Naive B cell (primary cell): ENCODE data around the gene RAB2B. TPM values are rescaled to one million over a fixed set of nuclear protein-coding genes. Genes with fewer than 3 reads are reported as not detected.
"Not testable (repeated sequence)": the region's sequence is repeated elsewhere in the genome, so short reads cannot be mapped to it uniquely, and the experiment has no call there.

Experiments
- ATAC-seq, 2 donors: fragments of 150-1000 bp; cut with Tn5 transposase; 2 replicates each; pipeline ENCODE4 v1.10.0; 2021; ENCODE audit warnings: low read depth in 2 of 2, mild to moderate bottlenecking in 2 of 2, moderate library complexity in 2 of 2
- DNase-seq: peaks from one replicate; pipeline ENCODE4 v3.0.0; 2022
- H3K27ac Mint-ChIP-seq, 6 donors: one replicate each; pipeline ENCODE4 v1.8.0; 2020 to 2022; ENCODE audit warnings: mild to moderate bottlenecking in 6 of 6, mixed read lengths in 6 of 6, moderate library complexity in 5 of 6, inconsistent platforms in 2 of 6
- H3K27me3 Mint-ChIP-seq, 3 donors: one replicate each; pipeline ENCODE4 v1.8.0; 2021 to 2022; ENCODE audit warnings: mixed read lengths in 3 of 3, mild to moderate bottlenecking in 1 of 3
- H3K36me3 Mint-ChIP-seq, 2 donors: one replicate each; pipeline ENCODE4 v1.8.0; 2020 to 2022; ENCODE audit warnings: mixed read lengths in 2 of 2, inconsistent platforms in 1 of 2, mild to moderate bottlenecking in 1 of 2
- H3K4me1 Mint-ChIP-seq, 3 donors: one replicate each; pipeline ENCODE4 v1.8.0; 2020 to 2022; ENCODE audit warnings: mixed read lengths in 3 of 3, inconsistent platforms in 1 of 3, mild to moderate bottlenecking in 1 of 3, moderate library complexity in 1 of 3
- H3K4me3 Mint-ChIP-seq, 8 donors: one replicate each; pipeline ENCODE4 v1.8.0; 2020 to 2022; ENCODE audit warnings: mild to moderate bottlenecking in 8 of 8, mixed read lengths in 8 of 8, moderate library complexity in 8 of 8, inconsistent platforms in 2 of 8
- H3K9me3 Mint-ChIP-seq, 7 donors: one replicate each; pipeline ENCODE4 v1.8.0; 2020 to 2022; ENCODE audit warnings: mixed read lengths in 7 of 7, mild to moderate bottlenecking in 5 of 7, inconsistent platforms in 2 of 7, moderate library complexity in 1 of 7
- polyA plus RNA-seq, 6 donors: library from polyadenylated mRNA; unstranded; fragments of 300-500 nt; fragmentation: Illumina TruSeq; gene quantifications; one replicate each; pipeline ENCODE4 v1.2.3, GENCODE V29; 2021; ENCODE audit warnings: low read depth in 6 of 6

Gene RAB2B
- polyA plus RNA-seq, 6 donors from 2014 or later = 11.6 to 16.9 (median 15.0) TPM

DNA sequence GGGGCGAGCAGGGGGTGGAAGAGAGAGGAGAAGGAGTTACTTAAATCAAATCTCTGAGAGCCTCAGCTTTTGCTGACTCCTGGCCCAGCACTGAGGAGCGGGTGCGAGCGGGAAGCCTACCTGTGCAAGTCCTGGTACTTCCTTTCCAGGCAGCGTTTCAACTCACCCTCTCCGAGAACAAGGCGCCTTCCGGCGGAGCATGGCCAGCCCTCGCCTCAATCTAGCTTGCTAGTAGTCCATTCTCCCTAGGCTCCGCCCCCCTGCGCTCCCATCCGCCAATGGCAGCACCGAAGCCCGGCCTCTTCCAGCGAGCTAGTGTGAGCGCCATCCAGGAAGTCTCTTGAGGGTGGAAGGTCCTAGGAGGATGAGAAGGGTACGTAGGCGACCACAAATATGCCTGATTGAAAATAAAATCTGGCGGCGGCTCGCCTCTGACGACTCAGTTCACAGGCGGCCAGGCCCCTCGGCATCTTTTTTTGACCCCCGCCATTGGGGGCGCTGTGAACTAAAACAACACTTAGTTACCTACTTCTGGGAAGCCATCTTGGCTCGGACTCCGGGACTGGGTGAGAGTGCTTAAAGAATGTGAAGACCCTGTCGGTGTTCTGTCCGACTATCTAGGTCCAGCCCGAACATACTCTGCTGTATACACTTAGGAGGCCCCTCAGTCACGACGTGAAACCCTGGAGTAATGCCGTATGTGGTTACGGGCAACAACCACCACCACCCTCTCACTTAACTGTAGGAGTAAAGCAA lies 20.7 kb downstream of the RAB2B start, which contains the start of gene CHD8:
Gene CHD8 (minus strand): TSS at position 212 of the 756 bp plus-strand sequence. CDS start 24,480 bp downstream, outside the sequence.
- Mint-ChIP-seq H3K36me3 (peaks cover 0 to 14% of the 10 kb centered on the region in 2 donors), H3K27me3 (no peaks in the 10 kb centered on the region), H3K4me1 (peaks cover 34 to 37% (median 35%) of the 10 kb centered on the region in 3 donors), H3K4me3 (peak within 1 kb of the TSS; percentile 91 to 99 (median 98)), H3K27ac (peak within 1 kb of the TSS; percentile 97 to 99 (median 98)), H3K9me3 (no peaks in the 10 kb centered on the region)
- DNase-seq (peak; percentile 99), ATAC-seq (peak; percentile 91 to 92)

- DNase-seq (no peak), ATAC-seq (peak; percentile 7)
- H3K4me1 Mint-ChIP-seq = peaks cover 35 to 37% (median 36%) of the 10 kb centered on the region in 3 donors
- peaks cover 0 to 12% of the 10 kb centered on the region in 2 donors for H3K36me3 Mint-ChIP-seq
- H3K4me3 Mint-ChIP-seq = peak overlapping the region; percentile 91 to 99 (median 98)
- H3K27me3 Mint-ChIP-seq = no peaks in the 10 kb centered on the region
- H3K27ac Mint-ChIP-seq = peak overlapping the region; percentile 85 to 99 (median 98)
- H3K9me3 Mint-ChIP-seq = no peaks in the 10 kb centered on the region
Observed at GRCh38 chr14:21455592-21455911, 21.2 kb downstream of the RAB2B start.

- ATAC-seq (no peak), DNase-seq (no peak)
- H3K27me3 Mint-ChIP-seq = no peaks in the 10 kb centered on the region
- peaks cover 39 to 42% (median 41%) of the 10 kb centered on the region in 3 donors for H3K4me1 Mint-ChIP-seq
- H3K9me3 Mint-ChIP-seq = no peaks in the 10 kb centered on the region
- H3K27ac Mint-ChIP-seq = peak overlapping the region in 5 of 6 donors; percentile 85 to 99 (median 99)
- H3K4me3 Mint-ChIP-seq = peak overlapping the region; percentile 91 to 99 (median 98)
- peaks cover 0 to 10% of the 10 kb centered on the region in 2 donors for H3K36me3 Mint-ChIP-seq
Observed at GRCh38 chr14:21454843-21455544, 21.8 kb downstream of the RAB2B start.

GRCh38 chr14:21449899-21450216 lies 26.9 kb downstream of the RAB2B start:
- ATAC-seq = no peak
- H3K4me1 Mint-ChIP-seq = peaks cover 36 to 46% (median 38%) of the 10 kb centered on the region in 3 donors
- H3K27me3 Mint-ChIP-seq = no peaks in the 10 kb centered on the region
- H3K9me3 Mint-ChIP-seq = no peaks in the 10 kb centered on the region
- H3K4me3 Mint-ChIP-seq = no peak overlapping the region
- H3K36me3 Mint-ChIP-seq = peaks cover 0 to 6% of the 10 kb centered on the region in 2 donors
- DNase-seq = no peak
- peak overlapping the region in 1 of 6 donors; percentile 50 for H3K27ac Mint-ChIP-seq

GRCh38 chr14:21442657-21443056 lies 34.1 kb downstream of the RAB2B start:
- not testable (repeated sequence) for ATAC-seq, H3K4me3 Mint-ChIP-seq, H3K36me3 Mint-ChIP-seq, H3K27me3 Mint-ChIP-seq, DNase-seq, H3K9me3 Mint-ChIP-seq
- Mint-ChIP-seq H3K27ac (peak overlapping the region in 1 of 6 donors; percentile 91), H3K4me1 (peaks cover 38 to 43% (median 40%) of the 10 kb centered on the region in 3 donors)

GRCh38 chr14:21440859-21441258 lies 35.9 kb downstream of the RAB2B start:
- no peaks in the 10 kb centered on the region for H3K9me3 Mint-ChIP-seq
- DNase-seq = no peak
- peak overlapping the region in 1 of 6 donors; percentile 93 for H3K27ac Mint-ChIP-seq
- H3K4me1 Mint-ChIP-seq = peaks cover 40 to 56% (median 47%) of the 10 kb centered on the region in 3 donors
- H3K27me3 Mint-ChIP-seq = no peaks in the 10 kb centered on the region
- no peaks in the 10 kb centered on the region for H3K36me3 Mint-ChIP-seq
- no peak for ATAC-seq
- peak overlapping the region in 1 of 8 donors; percentile 18 for H3K4me3 Mint-ChIP-seq

DNA sequence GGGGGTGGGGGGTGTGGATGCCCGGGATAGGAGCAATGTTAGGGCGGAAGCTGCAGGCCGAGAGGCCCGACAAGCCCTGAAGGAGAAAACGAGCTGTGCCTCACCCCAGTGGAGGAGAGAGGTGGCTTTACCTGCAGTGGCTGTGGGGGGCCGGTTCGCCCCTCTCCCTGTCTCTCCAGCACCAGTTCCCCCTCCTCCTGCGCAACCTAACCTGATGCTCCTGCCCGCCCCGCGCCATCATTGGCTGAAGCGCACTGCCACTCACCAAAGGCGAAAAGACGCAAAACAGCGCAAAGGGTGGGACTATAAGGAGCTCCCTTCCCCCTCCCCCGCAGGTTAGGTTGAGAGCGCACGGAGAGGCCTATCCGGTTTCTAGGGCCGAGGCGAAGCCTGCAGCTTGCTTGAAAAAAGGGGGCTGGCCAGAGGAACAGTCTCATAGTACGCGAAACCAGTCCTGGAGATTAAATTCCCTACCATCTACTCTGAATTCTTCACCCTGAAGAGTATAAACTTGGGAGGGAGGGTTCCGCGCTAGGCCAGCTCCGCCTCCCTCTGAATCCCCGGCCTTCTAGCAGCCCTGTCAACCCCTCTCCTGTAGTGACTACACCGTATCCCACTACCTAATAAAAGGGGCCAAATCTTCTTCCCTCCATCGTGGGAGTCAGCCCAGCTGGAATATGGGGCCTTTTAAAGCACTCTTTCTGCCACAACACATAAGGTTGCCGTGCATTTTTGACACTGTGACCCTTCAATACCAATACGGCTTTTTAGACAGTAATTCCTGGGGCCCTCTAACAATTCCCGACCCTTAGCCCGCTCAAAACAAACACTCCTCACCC lies 39.5 kb downstream of the RAB2B start:
- Mint-ChIP-seq H3K4me1 (peaks cover 48 to 73% (median 61%) of the 10 kb centered on the region in 3 donors), H3K9me3 (no peaks in the 10 kb centered on the region), H3K4me3 (peak overlapping the region; percentile 86 to 98 (median 96)), H3K36me3 (no peaks in the 10 kb centered on the region), H3K27me3 (no peaks in the 10 kb centered on the region), H3K27ac (peak overlapping the region; percentile 93 to 98 (median 98))
- peak; percentile 99 for DNase-seq
- peak; percentile 97 to 98 for ATAC-seq

- DNase-seq = no peak
- peak in 1 of 2 donors; percentile 15 for ATAC-seq
Observed at GRCh38 chr14:21436567-21437062, 40.1 kb downstream of the RAB2B start.

GRCh38 chr14:21431126-21431525 lies 45.6 kb downstream of the RAB2B start:
- DNase-seq = no peak
- no peak overlapping the region for H3K27ac Mint-ChIP-seq
- no peak overlapping the region for H3K4me3 Mint-ChIP-seq
- no peaks in the 10 kb centered on the region for H3K9me3 Mint-ChIP-seq
- H3K36me3 Mint-ChIP-seq = peaks cover 13 to 17% of the 10 kb centered on the region in 2 donors
- peaks cover 31 to 37% (median 31%) of the 10 kb centered on the region in 3 donors for H3K4me1 Mint-ChIP-seq
- H3K27me3 Mint-ChIP-seq = no peaks in the 10 kb centered on the region
- no peak for ATAC-seq

More at GRCh38 chr14:21436567-21437062, 40.1 kb downstream of the RAB2B start:
- H3K27ac Mint-ChIP-seq = peak overlapping the region; percentile 93 to 98 (median 98)
- no peaks in the 10 kb centered on the region for H3K36me3 Mint-ChIP-seq
- no peaks in the 10 kb centered on the region for H3K9me3 Mint-ChIP-seq
- peaks cover 44 to 73% (median 59%) of the 10 kb centered on the region in 3 donors for H3K4me1 Mint-ChIP-seq
- no peaks in the 10 kb centered on the region for H3K27me3 Mint-ChIP-seq
- peak overlapping the region; percentile 86 to 98 (median 96) for H3K4me3 Mint-ChIP-seq

- no peak for ATAC-seq
- Mint-ChIP-seq H3K27me3 (no peaks in the 10 kb centered on the region), H3K36me3 (peaks cover 16 to 22% of the 10 kb centered on the region in 2 donors), H3K4me3 (no peak overlapping the region), H3K27ac (peak overlapping the region in 2 of 6 donors; percentile 69 to 79), H3K9me3 (no peaks in the 10 kb centered on the region), H3K4me1 (peaks cover 14 to 20% (median 17%) of the 10 kb centered on the region in 3 donors)
- no peak for DNase-seq
Observed at GRCh38 chr14:21428930-21429329, 47.8 kb downstream of the RAB2B start.

DNA sequence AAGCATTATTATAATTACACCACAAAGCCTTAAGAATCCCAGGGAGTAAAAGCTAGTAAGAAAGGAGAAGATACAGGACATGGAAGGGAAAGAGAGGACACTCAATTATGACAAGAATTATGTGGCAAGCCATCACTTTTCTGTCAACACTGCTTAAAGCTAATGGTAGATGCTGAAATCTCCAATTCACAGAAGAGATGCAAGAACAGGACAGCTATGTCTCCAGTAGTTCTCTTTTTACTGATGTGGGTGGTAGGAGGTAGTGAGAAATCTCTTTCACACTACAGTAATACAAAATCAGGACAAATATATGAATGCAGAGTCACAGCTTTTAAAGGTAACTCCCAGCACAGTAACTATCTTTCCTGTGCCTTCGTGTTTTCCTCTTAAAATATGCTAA lies 50.1 kb downstream of the RAB2B start:
- peaks cover 5 to 12% (median 6%) of the 10 kb centered on the region in 3 donors for H3K4me1 Mint-ChIP-seq
- ATAC-seq (no peak), DNase-seq (no peak)
- peaks cover 17 to 22% of the 10 kb centered on the region in 2 donors for H3K36me3 Mint-ChIP-seq
- H3K9me3 Mint-ChIP-seq = no peaks in the 10 kb centered on the region
- no peak overlapping the region for H3K4me3 Mint-ChIP-seq
- no peak overlapping the region for H3K27ac Mint-ChIP-seq
- no peaks in the 10 kb centered on the region for H3K27me3 Mint-ChIP-seq

GRCh38 chr14:21419528-21419927 lies 57.2 kb downstream of the RAB2B start:
- ATAC-seq (no peak), DNase-seq (no peak)
- no peak overlapping the region for H3K4me3 Mint-ChIP-seq
- no peaks in the 10 kb centered on the region for H3K27me3 Mint-ChIP-seq
- H3K4me1 Mint-ChIP-seq = no peaks in the 10 kb centered on the region
- H3K9me3 Mint-ChIP-seq = no peaks in the 10 kb centered on the region
- peak overlapping the region in 2 of 6 donors; percentile 41 to 47 for H3K27ac Mint-ChIP-seq
- peaks cover 7 to 18% of the 10 kb centered on the region in 2 donors for H3K36me3 Mint-ChIP-seq

DNA sequence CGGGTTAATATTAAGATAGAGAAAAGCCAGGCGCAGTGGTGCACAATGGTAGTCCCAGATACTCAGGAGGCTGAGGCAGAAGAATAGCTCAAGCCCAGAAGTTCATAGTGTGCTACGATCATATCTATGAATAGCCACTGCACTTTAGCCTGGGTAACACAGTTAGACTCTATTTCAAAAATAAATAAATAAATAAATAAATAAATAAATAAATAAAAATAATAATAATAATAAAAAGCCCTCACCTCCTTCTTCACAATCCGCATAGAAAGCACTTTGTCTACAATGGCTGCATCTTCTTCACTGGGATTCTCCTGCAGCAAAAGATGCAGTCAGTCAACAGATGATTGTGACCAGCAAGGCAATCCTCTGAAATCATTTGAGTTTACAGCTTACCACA lies 61.4 kb downstream of the RAB2B start:
- DNase-seq = no peak
- ATAC-seq = no peak
- H3K4me1 Mint-ChIP-seq = no peaks in the 10 kb centered on the region
- no peaks in the 10 kb centered on the region for H3K27me3 Mint-ChIP-seq
- H3K9me3 Mint-ChIP-seq = no peaks in the 10 kb centered on the region
- H3K4me3 Mint-ChIP-seq = no peak overlapping the region
- H3K27ac Mint-ChIP-seq = no peak overlapping the region
- peaks cover 21 to 29% of the 10 kb centered on the region in 2 donors for H3K36me3 Mint-ChIP-seq
